ENCODE measurements around the gene ANKRD12.

GRCh38 chr18:9260388-9261380, 124.1 kb downstream of the ANKRD12 start:
- TF ChIP-seq POLR2A (IDR thresholded peaks at IDR 0.05) (no peak), CTCF (IDR thresholded peaks at IDR 0.05) (no peak), EP300 (IDR thresholded peaks at IDR 0.05) (no peak)

All from tibial nerve (tissue), 4 donors.